GM19452 (cell line): Measurements from ENCODE around the gene GLYATL1.
A peak's percentile ranks its signal among the peaks of the same experiment; 100 is the strongest.
"Not testable (repeated sequence)": the region's sequence is repeated elsewhere in the genome, so short reads cannot be mapped to it uniquely, and the experiment has no call there.

Experiments used
- ATAC-seq: cut with Tn5 transposase; IDR thresholded peaks from one replicate; pipeline ENCODE4 v1.9.1; 2021; ENCODE audit not compliant: unreplicated experiment

Gene GLYATL1

GRCh38 chr11:58992489-58992888 lies 53.2 kb downstream of the GLYATL1 start:
- no peak for ATAC-seq

- ATAC-seq: no peak
Measured at GRCh38 chr11:58994171-58994570, 54.9 kb downstream of the GLYATL1 start.

GRCh38 chr11:58998480-58999290 lies 59.4 kb downstream of the GLYATL1 start:
- no peak for ATAC-seq

- ATAC-seq: peak; percentile 77
Measured at GRCh38 chr11:58999291-58999680, 60.0 kb downstream of the GLYATL1 start.

- no peak for ATAC-seq
Measured at GRCh38 chr11:59000003-59000402, 60.7 kb downstream of the GLYATL1 start.

GRCh38 chr11:59002006-59002405 lies 62.7 kb downstream of the GLYATL1 start:
- ATAC-seq: not testable (repeated sequence)
